Heart right ventricle (tissue), 16 donors: ENCODE measurements around the gene BLOC1S3. TPM values are rescaled to one million over a fixed set of nuclear protein-coding genes. Genes with fewer than 3 reads are reported as not detected.
A peak's percentile ranks its signal among the peaks of the same experiment; 100 is the strongest.

Experiments used
- ATAC-seq, 8 donors: fragments of 200-7000 bp; cut with Tn5 transposase; one replicate each; pipeline ENCODE4 v1.9.1; 2020; ENCODE audit warnings: mild to moderate bottlenecking in 8 of 8, moderate library complexity in 8 of 8, moderate number of reproducible peaks in 1 of 8
- DNase-seq, 2 donors: peaks; one replicate each; pipeline ENCODE4 v3.0.0-alpha.2; 2020
- H3K27ac ChIP-seq, 10 donors: fragments of 200-600 bp; sonication (generic) in 2 of 10; one replicate each; pipeline versions ENCODE4 v1.5.0 to v1.8.0; 2020 to 2022; ENCODE audit warnings: mild to moderate bottlenecking in 3 of 10
- H3K27me3 ChIP-seq, 7 donors: fragments of 200-600 bp; one replicate each; pipeline ENCODE4 v1.8.0; 2021 to 2022; ENCODE audit warnings: mild to moderate bottlenecking in 2 of 7
- H3K36me3 ChIP-seq, 9 donors: fragments of 200-600 bp; sonication (generic) in 1 of 9; one replicate each; pipeline versions ENCODE4 v1.5.0 to v1.8.0; 2020 to 2022; ENCODE audit warnings: mild to moderate bottlenecking in 2 of 9
- H3K4me1 ChIP-seq, 9 donors: fragments of 200-600 bp; sonication (generic) in 1 of 9; one replicate each; pipeline versions ENCODE4 v1.5.0 to v1.8.0; 2020 to 2022; ENCODE audit warnings: mild to moderate bottlenecking in 4 of 9
- H3K4me3 ChIP-seq, 10 donors: fragments of 200-600 bp; sonication (generic) in 2 of 10; one replicate each; pipeline versions ENCODE4 v1.5.0 to v1.8.0; 2020 to 2022; ENCODE audit warnings: mild to moderate bottlenecking in 7 of 10, moderate library complexity in 2 of 10
- H3K9me3 ChIP-seq, 11 donors: fragments of 200-600 bp in 10 of 11; sonication (generic) in 2 of 11; one replicate each; pipeline versions ENCODE4 v1.5.0 to v1.8.0; 2013 to 2022; ENCODE audit warnings: mild to moderate bottlenecking in 2 of 11, control low read depth in 1 of 11, moderate library complexity in 1 of 11
- CTCF ChIP-seq, 9 donors: fragments of 200-600 bp; sonication (generic) in 2 of 9; IDR thresholded peaks; one replicate each; pipeline versions ENCODE4 v1.5.0 to v1.8.0; 2021 to 2022; ENCODE audit warnings: antibody characterized with exemption in 9 of 9, mild to moderate bottlenecking in 5 of 9, moderate library complexity in 1 of 9
- WGBS, 2 donors: extraction: QIAGEN DNeasy Blood & Tissue Kit; methylation state at CpG; one replicate each; pipeline ENCODE4 v1.1.7; 2013; ENCODE audit warnings: inconsistent platforms in 1 of 2; 5-methylcytosine and 5-hydroxymethylcytosine counted together
- intact Hi-C, 10 donors: fragments of 100-400 bp; cut with DNase I; formaldehyde crosslinking; loops; one replicate each; pipeline versions ENCODE4 v1.11.1 to v1.14.2; 2022
- polyA plus RNA-seq, 2 donors: library from polyadenylated mRNA; stranded (reverse); fragments of 200-250 nt; gene quantifications; one replicate each; pipeline ENCODE4 v1.2.3, GENCODE V29; 2013
- total RNA-seq, 10 donors: library from RNA; stranded (reverse); fragmentation: NEBNext Ultra II Directional in 3 of 10; extraction: Animal tissue kit (Norgen Biotek cat#: 25700) in 3 of 10; gene quantifications; one replicate each; pipeline versions ENCODE4 v1.2.1 to v1.2.4, GENCODE V29; 2021 to 2023
- donor health status: Arrhythmogenic right ventricular cardiomyopathy.
- donor health status: ischemic (EF 13 %, LVEDD 7.1; RV severe dilation, severe dysfunction).
- donor health status: healthy with polysubstance abuse.
- donor health status: DM: no; HTN: yes; CAD: no.
- donor health status: DM: no; HTN: no; CAD: no.
- donor health status: ischemic (EF 25% LVEDD 6.9; RV normal size, moderate dysfunction).
- donor health status: ischemic (EF 25% LVEDD 5.7; RV mildly dilated, moderate dysfunction).
- donor health status: healthy.
- donor health status: DM: yes; HTN: yes; CAD: no.
- donor health status: Ischemic cardiomyopathy.
- donor health status: ischemic (EF 35%, LVEDD 5.7; RV mildly dilated, moderate dysfunction).
- donor health status: nonischemic (EF 11% LVEDD 7.7; RV severe dilation, severe dysfunction).
- donor health status: DM: yes; HTN: yes; CAD: no.
- donor health status: PGD.
- donor health status: ischemic (EF 29% LVEDD 5.4; RV normal size, mild dysfunction).
- donor health status: nonischemic (EF 23%, LVEDD 6.1; RV moderate dilation, normal function).

BLOC1S3 gene
- total and polyA plus RNA-seq, 12 donors = 2.2 to 8.6 (median 4.8) TPM

DNA sequence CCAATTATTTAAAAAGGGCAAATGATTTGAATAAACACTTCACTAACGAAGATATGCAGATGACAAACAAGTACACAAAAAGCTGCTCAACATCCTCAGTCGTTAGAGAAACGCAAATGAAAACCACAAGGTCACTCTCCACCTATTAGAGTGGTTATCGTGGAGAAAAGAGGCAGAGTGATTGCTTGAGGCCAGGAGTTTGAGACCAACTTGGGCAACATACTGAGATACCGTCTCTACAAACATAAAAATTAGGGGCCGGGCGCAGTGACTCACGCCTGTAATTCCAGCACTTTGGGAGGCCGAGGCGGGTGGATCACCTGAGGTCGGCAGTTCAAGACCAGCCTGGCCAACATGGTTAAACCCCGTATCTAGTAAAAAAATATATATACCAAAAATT lies 27.2 kb downstream of the BLOC1S3 start:
- Histone ChIP-seq H3K9me3 (no peaks in the 10 kb centered on the region), H3K27ac (no peak overlapping the region), H3K4me3 (no peak overlapping the region), H3K27me3 (peaks cover 0 to 4% (median 0%) of the 10 kb centered on the region in 7 donors), H3K36me3 (no peaks in the 10 kb centered on the region), H3K4me1 (peaks cover 0 to 9% (median 0%) of the 10 kb centered on the region in 9 donors)
- ATAC-seq = no peak
- no peak for TF ChIP-seq CTCF (IDR thresholded peaks at IDR 0.05)
- intact Hi-C loops = no loop called here
- DNase-seq = no peak
- 87 to 88% methylated on average over 12 of the region's 12 CpGs for WGBS, 2 donors

DNA sequence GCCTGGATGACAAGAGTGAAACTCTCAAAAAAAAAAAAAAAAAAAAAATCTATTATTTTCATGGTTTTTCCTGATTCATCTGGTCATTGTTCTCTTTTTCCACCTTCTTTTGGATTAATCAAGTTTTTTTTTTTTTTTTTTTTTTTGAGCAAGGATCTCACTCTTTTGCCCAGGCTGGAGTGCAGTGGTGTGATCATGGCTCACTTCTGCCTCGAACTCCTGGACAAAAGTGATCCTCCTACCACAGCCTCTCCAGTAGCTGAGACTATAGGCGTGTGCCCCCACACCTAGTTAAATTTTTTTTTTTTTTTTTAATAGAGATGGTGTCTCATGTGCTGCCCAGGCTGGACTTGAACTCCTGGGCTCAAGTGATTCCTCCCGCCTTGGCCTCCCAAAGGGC lies 27.7 kb downstream of the BLOC1S3 start:
- Histone ChIP-seq H3K9me3 (no peaks in the 10 kb centered on the region), H3K36me3 (no peaks in the 10 kb centered on the region), H3K27ac (no peak overlapping the region), H3K27me3 (peaks cover 0 to 7% (median 0%) of the 10 kb centered on the region in 7 donors), H3K4me1 (peaks cover 0 to 12% (median 0%) of the 10 kb centered on the region in 9 donors), H3K4me3 (no peak overlapping the region)
- intact Hi-C loops = no loop called here
- ATAC-seq = no peak
- 88 to 91% methylated on average over 3 of the region's 3 CpGs for WGBS, 2 donors
- no peak for TF ChIP-seq CTCF (IDR thresholded peaks at IDR 0.05)
- DNase-seq = no peak

GRCh38 chr19:45211751-45212381 lies 33.3 kb downstream of the BLOC1S3 start:
- peak; percentile 67 to 72 for DNase-seq
- no peak for TF ChIP-seq CTCF (IDR thresholded peaks at IDR 0.05)
- H3K27me3 ChIP-seq = peaks cover 0 to 31% (median 21%) of the 10 kb centered on the region in 7 donors
- 30 to 36% methylated on average over 17 of the region's 17 CpGs for WGBS, 2 donors
- H3K27ac ChIP-seq = peak overlapping the region in 8 of 10 donors; percentile 39 to 77 (median 66)
- intact Hi-C loops = loop anchor here in 3 of 10 donors (5.0 kb wide), 1 partner anchor 35 kb away; the partner anchor contains the start of gene EXOC3L2 (in 3 of the 3)
- no peaks in the 10 kb centered on the region for H3K9me3 ChIP-seq
- peak overlapping the region in 1 of 10 donors; percentile 7 for H3K4me3 ChIP-seq
- no peaks in the 10 kb centered on the region for H3K36me3 ChIP-seq
- peak; percentile 79 to 93 (median 91) for ATAC-seq
- peaks cover 0 to 43% (median 23%) of the 10 kb centered on the region in 9 donors for H3K4me1 ChIP-seq

DNA sequence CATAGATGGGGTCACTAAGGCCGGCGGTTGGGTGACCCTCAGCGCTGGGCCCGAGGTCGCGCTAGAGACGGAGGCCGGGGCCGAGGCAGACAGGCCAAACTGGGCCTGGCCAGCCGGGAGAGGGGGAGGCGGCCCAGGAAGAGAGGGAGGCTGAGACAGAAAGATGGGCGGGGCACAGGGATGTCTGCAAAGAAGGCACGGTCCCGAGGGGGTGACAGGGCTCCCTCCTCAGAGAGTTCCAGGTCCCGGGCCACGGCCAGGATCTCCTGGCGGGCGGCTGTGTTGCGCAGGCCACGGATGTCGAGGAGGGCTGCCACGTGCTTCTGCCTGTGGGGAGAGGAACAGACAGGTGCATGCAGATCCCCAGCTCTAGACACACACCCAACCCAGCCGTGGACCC lies 34.4 kb downstream of the BLOC1S3 start:
- 71 to 77% methylated on average over 23 of the region's 23 CpGs for WGBS, 2 donors
- no peaks in the 10 kb centered on the region for H3K9me3 ChIP-seq
- peaks cover 0 to 42% (median 24%) of the 10 kb centered on the region in 7 donors for H3K27me3 ChIP-seq
- H3K27ac ChIP-seq = peak overlapping the region in 8 of 10 donors; percentile 14 to 77 (median 62)
- intact Hi-C loops = loop anchor here in 3 of 10 donors (5.0 kb wide), 1 partner anchor 34 kb away; the partner anchor contains the start of gene EXOC3L2 (in 3 of the 3)
- ATAC-seq = no peak
- no peak for TF ChIP-seq CTCF (IDR thresholded peaks at IDR 0.05)
- H3K4me1 ChIP-seq = peaks cover 0 to 52% (median 23%) of the 10 kb centered on the region in 9 donors
- DNase-seq = no peak
- no peak overlapping the region for H3K4me3 ChIP-seq
- H3K36me3 ChIP-seq = no peaks in the 10 kb centered on the region
